Astrocyte of the cerebellum (primary cell): ENCODE results near the gene HEATR9.

Source experiments
- DNase-seq: peaks from one replicate; pipeline ENCODE4 v3.0.0-alpha.2; 2011; ENCODE audit warnings: low read depth
- H3K4me3 ChIP-seq: 2 replicates; pipeline ENCODE4 v1.5.1; 2011; ENCODE audit warnings: mild to moderate bottlenecking, low read depth, low read length, moderate library complexity
- CTCF ChIP-seq: IDR thresholded peaks from 2 replicates; pipeline ENCODE4 v1.5.1; 2012; ENCODE audit warnings: low read length, low read depth, moderate library complexity, mild to moderate bottlenecking; ENCODE audit errors: missing control alignments
- in situ Hi-C: cut with HindIII; loops from 2 replicates; pipeline ENCODE4 v1.10.0; 2017; ENCODE audit warnings: low sequenced_read_pairs

The HEATR9 gene

GRCh38 chr17:35825206-35825605, 43.5 kb downstream of the HEATR9 start:
- DNase-seq = no peak
- H3K4me3 ChIP-seq = no peak overlapping the region
- in situ Hi-C loops = no loop called here
- TF ChIP-seq CTCF = no peak

- in situ Hi-C loops = no loop called here
- no peak for DNase-seq
- H3K4me3 ChIP-seq = no peak overlapping the region
- no peak for TF ChIP-seq CTCF
Measured at GRCh38 chr17:35821308-35821707, 47.4 kb downstream of the HEATR9 start.

- no peak overlapping the region for H3K4me3 ChIP-seq
- in situ Hi-C loops = no loop called here
- no peak for TF ChIP-seq CTCF
- no peak for DNase-seq
Measured at GRCh38 chr17:35819455-35819854, 49.2 kb downstream of the HEATR9 start.

- no peak overlapping the region for H3K4me3 ChIP-seq
- in situ Hi-C loops = no loop called here
- DNase-seq = no peak
- no peak for TF ChIP-seq CTCF
Measured at GRCh38 chr17:35817196-35817595, 51.5 kb downstream of the HEATR9 start.

GRCh38 chr17:35816723-35817122, 52.0 kb downstream of the HEATR9 start:
- no peak for DNase-seq
- in situ Hi-C loops = no loop called here
- no peak for TF ChIP-seq CTCF
- H3K4me3 ChIP-seq = no peak overlapping the region

GRCh38 chr17:35812456-35812855, 56.2 kb downstream of the HEATR9 start:
- in situ Hi-C loops = no loop called here
- DNase-seq = no peak
- no peak overlapping the region for H3K4me3 ChIP-seq
- no peak for TF ChIP-seq CTCF

GRCh38 chr17:35811759-35812158, 56.9 kb downstream of the HEATR9 start:
- in situ Hi-C loops = no loop called here
- no peak for TF ChIP-seq CTCF
- no peak for DNase-seq
- no peak overlapping the region for H3K4me3 ChIP-seq
